HFFc6 (cell line): ENCODE results near the gene CADM2. TPM values are rescaled to one million over a fixed set of nuclear protein-coding genes. Genes with fewer than 3 reads are reported as not detected.

Experiments
- DNase-seq: peaks from one replicate; pipeline ENCODE4 v3.0.0-alpha.2; 2018
- H3K27ac Mint-ChIP-seq: 2 replicates; pipeline ENCODE4 v1.8.0; 2020; ENCODE audit warnings: mild to moderate bottlenecking, mixed read lengths
- H3K27me3 Mint-ChIP-seq: 2 replicates; pipeline ENCODE4 v1.8.0; 2021; ENCODE audit warnings: mild to moderate bottlenecking, moderate library complexity, mixed read lengths; ENCODE audit not compliant: insufficient read depth
- H3K36me3 Mint-ChIP-seq: 2 replicates; pipeline ENCODE4 v1.8.0; 2021; ENCODE audit warnings: low read depth, mixed read lengths
- H3K4me1 Mint-ChIP-seq: 2 replicates; pipeline ENCODE4 v1.8.0; 2020; ENCODE audit warnings: low read depth, mixed read lengths
- H3K4me3 Mint-ChIP-seq: 2 replicates; pipeline ENCODE4 v1.8.0; 2020; ENCODE audit warnings: mild to moderate bottlenecking, moderate library complexity, mixed read lengths
- H3K9me3 Mint-ChIP-seq: 2 replicates; pipeline ENCODE4 v1.8.0; 2020; ENCODE audit warnings: mild to moderate bottlenecking, mixed read lengths
- CTCF ChIP-seq: fragments of 200-600 bp; sonication (generic); IDR thresholded peaks from 2 replicates; pipeline ENCODE4 v1.5.0; 2021; ENCODE audit warnings: antibody characterized with exemption, mild to moderate bottlenecking
- total RNA-seq, 6 experiments: library from RNA; stranded (reverse); fragmentation: NEBNext Ultra II Directional; extraction: Animal tissue kit (Norgen Biotek cat#: 25700); gene quantifications; 2 replicates in 1 of 6; 3 replicates in 5 of 6; pipeline ENCODE4 v1.2.3, GENCODE V29; 2021

CADM2 gene
- total RNA-seq, 6 experiments from 2014 or later: not detected

- Mint-ChIP-seq H3K27me3 (no peaks in the 10 kb centered on the region), H3K9me3 (peaks cover under 1% of the 10 kb centered on the region; the same call in 1 of the 2 replicates), H3K36me3 (no peaks in the 10 kb centered on the region), H3K4me1 (no peaks in the 10 kb centered on the region), H3K27ac (no peak overlapping the region), H3K4me3 (no peak overlapping the region)
- DNase-seq: no peak
- TF ChIP-seq CTCF: no peak
These were observed 285.3 kb downstream of the CADM2 start for GRCh38 chr3:85244091-85244490.

- H3K27ac Mint-ChIP-seq: no peak overlapping the region
- no peaks in the 10 kb centered on the region for H3K4me1 Mint-ChIP-seq
- H3K36me3 Mint-ChIP-seq: no peaks in the 10 kb centered on the region
- DNase-seq: no peak
- H3K4me3 Mint-ChIP-seq: no peak overlapping the region
- H3K27me3 Mint-ChIP-seq: no peaks in the 10 kb centered on the region
- TF ChIP-seq CTCF: no peak
- H3K9me3 Mint-ChIP-seq: no peaks in the 10 kb centered on the region
These were observed 285.7 kb downstream of the CADM2 start for GRCh38 chr3:85244519-85244918.

- H3K36me3 Mint-ChIP-seq: no peaks in the 10 kb centered on the region
- H3K27me3 Mint-ChIP-seq: no peaks in the 10 kb centered on the region
- H3K9me3 Mint-ChIP-seq: peaks cover 25% of the 10 kb centered on the region
- no peak for TF ChIP-seq CTCF
- no peak overlapping the region for H3K4me3 Mint-ChIP-seq
- DNase-seq: no peak
- H3K27ac Mint-ChIP-seq: no peak overlapping the region
- no peaks in the 10 kb centered on the region for H3K4me1 Mint-ChIP-seq
These were observed 293.0 kb downstream of the CADM2 start for GRCh38 chr3:85251766-85252165.

GRCh38 chr3:85252686-85253085 lies 293.9 kb downstream of the CADM2 start:
- DNase-seq: no peak
- H3K27me3 Mint-ChIP-seq: no peaks in the 10 kb centered on the region
- H3K36me3 Mint-ChIP-seq: no peaks in the 10 kb centered on the region
- TF ChIP-seq CTCF: no peak
- no peak overlapping the region for H3K27ac Mint-ChIP-seq
- H3K4me1 Mint-ChIP-seq: no peaks in the 10 kb centered on the region
- no peak overlapping the region for H3K4me3 Mint-ChIP-seq
- H3K9me3 Mint-ChIP-seq: peaks cover 27% of the 10 kb centered on the region

GRCh38 chr3:85254738-85255137 lies 295.9 kb downstream of the CADM2 start:
- no peak for DNase-seq
- Mint-ChIP-seq H3K27me3 (no peaks in the 10 kb centered on the region), H3K4me3 (no peak overlapping the region), H3K4me1 (no peaks in the 10 kb centered on the region), H3K27ac (no peak overlapping the region), H3K9me3 (peaks cover 41% of the 10 kb centered on the region), H3K36me3 (no peaks in the 10 kb centered on the region)
- TF ChIP-seq CTCF: no peak

- Mint-ChIP-seq H3K36me3 (no peaks in the 10 kb centered on the region), H3K27ac (no peak overlapping the region), H3K9me3 (peaks cover 41% of the 10 kb centered on the region), H3K4me1 (no peaks in the 10 kb centered on the region), H3K27me3 (no peaks in the 10 kb centered on the region), H3K4me3 (no peak overlapping the region)
- no peak for TF ChIP-seq CTCF
- DNase-seq: no peak
These were observed 297.2 kb downstream of the CADM2 start for GRCh38 chr3:85255949-85256348.
